Epithelial cell of esophagus (primary cell): ENCODE measurements around the gene TRIM8.

Source experiments
- DNase-seq: peaks from one replicate; pipeline ENCODE4 v3.0.0; 2010; ENCODE audit warnings: low read depth
- H3K4me3 ChIP-seq: 2 replicates; pipeline ENCODE4 v1.5.1; 2011; ENCODE audit warnings: mild to moderate bottlenecking, low read length, control low read depth
- CTCF ChIP-seq: IDR thresholded peaks from 2 replicates; pipeline ENCODE4 v1.5.1; 2011; ENCODE audit warnings: low read depth, mild to moderate bottlenecking, low read length, control low read depth, inconsistent platforms; ENCODE audit not compliant: insufficient read depth; ENCODE audit errors: missing control alignments

The TRIM8 gene

GRCh38 chr10:102627291-102627735 is 17.0 kb upstream of the TRIM8 start:
- TF ChIP-seq CTCF, result no peak
- no peak overlapping the region for H3K4me3 ChIP-seq
- peak; percentile 36 for DNase-seq

DNA sequence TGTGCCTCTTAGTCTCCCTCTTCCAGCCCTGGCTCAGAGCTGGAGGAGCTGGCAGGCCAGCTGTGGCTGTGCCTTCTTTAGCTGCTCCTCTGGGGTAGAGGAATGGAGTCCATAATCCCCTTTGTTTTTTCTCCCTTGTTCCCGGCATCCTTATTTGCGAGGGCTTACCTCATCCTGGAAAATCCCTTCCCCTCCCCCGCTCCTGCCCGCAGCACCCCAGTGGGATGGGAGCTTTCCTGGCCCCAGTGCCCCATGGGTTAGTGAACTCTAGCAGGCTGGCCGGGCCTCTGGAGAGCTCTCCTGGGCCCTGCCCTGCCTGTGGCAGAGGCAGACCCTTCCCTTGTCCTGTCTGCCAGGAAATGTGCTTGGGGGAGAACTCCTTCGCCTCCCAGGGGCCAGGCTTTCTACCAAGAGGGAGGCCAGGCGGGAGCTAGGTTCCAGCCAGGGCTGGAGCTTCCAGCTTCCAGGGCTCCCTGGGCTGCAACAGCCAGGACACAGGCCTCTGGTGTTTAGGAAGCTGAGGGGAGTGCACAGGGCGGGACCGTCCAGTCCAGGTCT is 16.5 kb upstream of the TRIM8 start:
- H3K4me3 ChIP-seq, result no peak overlapping the region
- peak; percentile 68 for DNase-seq
- no peak for TF ChIP-seq CTCF

- no peak overlapping the region for H3K4me3 ChIP-seq
- no peak for TF ChIP-seq CTCF
- peak; percentile 56 for DNase-seq
Observed at GRCh38 chr10:102628451-102628911, 15.8 kb upstream of the TRIM8 start.

GRCh38 chr10:102629661-102630614 is 14.3 kb upstream of the TRIM8 start:
- no peak overlapping the region for H3K4me3 ChIP-seq
- no peak for TF ChIP-seq CTCF
- DNase-seq, result peak; percentile 58

DNA sequence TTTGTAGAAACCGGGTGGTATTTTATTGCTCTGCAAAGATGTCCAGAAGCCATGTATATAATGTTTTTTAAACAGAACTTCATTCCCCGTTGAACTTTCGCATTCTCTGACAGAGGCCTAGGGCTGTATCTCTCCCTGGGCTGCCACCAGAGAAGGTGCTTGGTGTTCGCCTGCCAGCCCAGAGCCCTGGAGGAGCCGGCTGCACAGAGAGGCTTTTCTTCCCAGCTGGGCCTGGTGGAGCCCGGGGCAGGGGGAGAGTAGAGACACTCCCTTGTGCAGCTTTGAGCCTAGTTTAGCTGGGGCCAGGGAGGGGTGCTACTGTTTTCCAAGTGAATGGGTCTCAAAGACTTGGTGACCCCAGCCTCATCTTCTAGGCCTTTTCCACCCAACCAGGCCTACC is 13.6 kb upstream of the TRIM8 start:
- no peak for DNase-seq
- no peak overlapping the region for H3K4me3 ChIP-seq
- TF ChIP-seq CTCF, result no peak

DNA sequence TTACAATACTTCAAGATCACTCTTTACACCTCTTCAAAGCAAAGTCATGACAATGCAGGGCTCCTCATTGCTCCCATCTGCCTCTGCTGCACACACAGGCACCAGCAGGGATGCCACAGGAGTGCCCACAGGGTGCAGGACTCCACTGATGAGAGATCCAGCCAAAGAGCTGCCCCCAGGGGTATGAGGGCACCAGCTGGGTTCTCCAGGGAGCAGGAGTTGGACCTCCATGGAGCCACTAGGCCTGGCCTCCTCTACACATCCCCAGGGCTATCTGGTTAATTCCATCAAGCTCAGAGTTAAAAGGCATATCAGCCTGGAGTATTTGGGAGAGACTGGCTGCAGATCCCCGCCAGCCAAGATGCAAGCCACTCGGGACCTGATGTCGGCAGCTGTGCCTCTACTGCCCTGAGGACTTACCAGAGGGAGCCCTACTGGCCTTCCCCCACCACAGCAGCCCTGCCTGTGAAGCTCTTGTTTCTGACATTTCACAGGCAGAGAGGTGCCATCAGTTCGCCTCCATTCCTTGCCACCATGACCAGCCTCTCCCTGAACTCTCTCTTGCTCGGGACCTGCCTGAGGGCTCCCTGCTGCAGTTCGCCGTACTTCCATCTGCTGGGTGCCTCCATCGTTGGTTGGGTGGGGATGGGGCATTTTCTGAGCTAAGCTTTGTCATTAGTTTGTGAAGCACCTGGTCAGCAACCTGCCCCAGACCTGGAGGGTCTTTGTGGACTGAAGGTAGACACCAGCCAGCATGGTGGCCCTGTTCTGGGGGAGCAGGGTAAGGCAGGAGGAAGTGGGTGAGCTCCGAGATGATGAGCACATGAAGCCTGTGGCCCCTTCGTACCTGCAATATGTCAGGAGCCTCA is 12.5 kb upstream of the TRIM8 start:
- no peak for DNase-seq
- TF ChIP-seq CTCF, result no peak
- H3K4me3 ChIP-seq, result no peak overlapping the region
